ENCODE results near the gene CEP85L.

The CEP85L gene

DNA sequence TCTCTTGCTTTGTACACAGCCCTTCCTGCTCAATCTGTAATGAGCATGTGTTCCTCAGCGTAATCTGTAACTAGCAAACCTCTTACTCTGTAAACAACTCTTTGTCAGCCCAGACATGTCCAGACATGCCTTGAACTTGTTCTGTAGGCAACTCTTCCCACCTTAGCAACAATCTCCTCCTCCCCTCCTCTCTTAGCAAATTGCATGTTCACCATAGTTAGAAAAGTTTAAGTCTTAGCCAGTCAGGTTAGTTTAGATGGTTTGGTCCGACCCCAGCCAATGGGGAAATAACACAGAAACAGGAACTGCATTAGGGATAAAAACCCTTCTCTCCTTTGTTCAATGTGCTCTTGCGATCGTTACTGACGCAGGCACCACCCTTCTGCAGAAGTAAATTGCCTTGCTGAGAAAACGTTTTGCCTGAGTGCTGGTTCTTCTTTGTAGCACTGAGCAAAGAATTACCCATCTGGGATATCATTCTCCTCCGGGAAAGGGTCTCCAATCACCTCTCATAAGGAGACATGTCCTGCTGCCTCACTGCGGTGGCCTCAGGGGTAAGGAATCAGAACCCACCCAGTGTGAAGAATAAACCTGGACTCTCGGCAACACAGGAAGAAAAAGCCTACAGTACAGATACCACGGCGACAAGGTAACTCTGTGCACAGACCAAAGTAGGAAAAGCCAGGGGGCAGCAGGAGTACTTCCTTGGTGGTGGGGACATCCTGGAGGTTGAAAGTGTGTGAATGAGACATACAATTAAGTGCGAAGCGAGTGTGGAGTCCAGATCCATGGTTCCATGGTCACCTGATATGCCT lies 77.1 kb downstream of the CEP85L start:
- no peak for DNase-seq

DNA sequence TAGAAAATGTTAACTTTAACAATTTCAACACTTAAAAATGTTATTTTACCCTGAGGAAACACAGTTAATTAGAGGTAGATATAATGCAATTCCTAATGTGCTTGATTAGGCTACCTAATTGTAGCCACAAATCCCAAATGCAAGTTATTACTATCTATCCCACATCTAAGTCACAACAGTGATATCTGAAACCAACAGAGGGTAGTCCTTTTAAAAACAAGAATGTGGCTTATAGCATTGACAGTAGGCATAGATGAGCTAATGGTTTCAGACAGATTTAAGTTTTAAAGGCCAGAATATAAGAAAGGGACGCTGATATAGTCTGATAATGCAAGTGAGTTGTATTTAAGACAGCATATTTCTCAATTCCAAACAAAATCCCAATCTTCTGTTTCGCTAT lies 80.3 kb downstream of the CEP85L start:
- no peak for DNase-seq

DNA sequence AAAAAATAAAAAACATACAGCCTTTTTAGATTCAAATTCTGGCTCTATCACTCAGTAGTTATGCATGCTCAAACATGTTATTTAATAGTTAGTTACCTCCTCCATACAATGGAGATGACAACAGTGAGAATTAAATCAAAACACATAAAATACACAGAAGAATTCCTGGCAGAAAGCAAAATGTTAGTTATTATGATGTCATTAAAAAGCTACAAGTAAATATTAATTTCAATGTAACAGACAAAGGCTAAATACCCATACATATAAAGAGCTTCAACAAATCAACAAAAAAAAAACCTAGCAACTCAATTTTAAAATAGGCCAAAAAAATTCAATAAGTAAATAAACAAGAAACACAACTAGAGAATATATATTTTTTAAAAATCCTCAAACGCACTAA lies 81.9 kb downstream of the CEP85L start:
- no peak for DNase-seq

DNA sequence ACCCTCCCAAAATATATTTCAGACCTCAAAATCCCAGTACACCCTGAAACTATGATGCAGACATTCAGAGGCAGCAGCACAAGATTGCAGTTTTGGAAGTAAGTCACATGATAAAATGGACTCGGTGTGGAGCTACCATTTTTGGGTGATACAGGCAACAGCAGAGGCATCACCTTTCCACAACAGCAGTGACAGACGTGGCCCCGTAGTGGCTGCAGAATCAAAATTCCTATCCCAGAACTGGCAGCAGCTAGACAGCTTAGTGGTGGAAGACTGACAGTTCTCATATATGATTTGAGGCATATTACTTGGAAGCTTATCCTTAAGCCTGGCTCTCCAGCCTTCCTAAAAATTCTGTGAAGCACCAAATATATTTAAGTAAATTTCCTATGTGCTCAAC lies 83.4 kb downstream of the CEP85L start:
- DNase-seq = no peak

DNA sequence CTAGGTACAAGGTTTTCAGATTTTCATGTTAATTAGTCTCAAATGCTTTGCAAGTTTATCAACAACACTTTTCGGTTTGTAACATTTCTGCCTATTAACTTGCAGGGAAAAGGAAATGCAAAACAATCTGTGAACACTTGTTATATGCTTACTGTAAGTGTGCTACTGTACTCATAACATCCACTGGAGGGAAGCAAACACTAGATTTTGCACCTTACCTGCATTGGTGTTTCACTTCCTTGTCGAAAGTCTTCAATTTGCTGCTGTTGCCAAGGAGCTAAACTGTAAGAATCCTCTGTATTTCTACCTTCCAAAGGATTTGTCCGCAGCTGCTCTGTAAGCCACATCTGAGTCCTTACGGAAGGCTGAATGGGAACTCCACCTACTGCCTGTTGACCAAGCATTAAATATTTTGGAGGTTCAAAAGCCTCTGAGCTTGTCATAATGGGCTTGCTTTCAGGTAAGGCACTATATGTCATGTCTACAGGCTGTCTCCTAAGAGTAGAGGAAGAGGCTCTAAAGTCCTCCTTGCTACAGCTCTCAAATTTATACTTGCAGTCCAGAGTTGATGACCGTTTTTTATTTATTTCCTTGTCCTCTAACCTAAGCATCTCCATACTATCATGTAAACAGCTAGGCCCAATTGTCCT lies 86.0 kb downstream of the CEP85L start:
- DNase-seq = no peak

GRCh38 chr6:118562959-118563358 lies 88.4 kb downstream of the CEP85L start:
- DNase-seq = no peak

DNA sequence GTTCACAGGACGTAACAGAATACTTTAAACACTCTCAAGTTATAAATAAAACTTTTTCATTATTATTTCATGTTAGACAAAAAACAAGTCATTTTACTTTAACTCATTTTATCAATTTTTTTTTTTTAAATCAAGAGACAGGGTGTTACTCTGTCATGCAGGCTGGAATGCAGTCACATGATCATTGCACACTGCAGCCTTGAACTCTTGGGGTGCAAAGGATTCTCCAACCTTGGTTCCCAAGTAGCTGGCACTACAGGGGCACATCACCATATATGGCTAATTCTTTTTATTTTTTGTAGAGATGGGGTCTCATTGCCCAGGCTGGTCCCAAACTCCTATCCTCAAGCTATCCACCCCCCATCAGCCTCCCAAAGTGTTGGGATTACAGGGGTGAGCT lies 89.1 kb downstream of the CEP85L start:
- DNase-seq = no peak

- no peak for DNase-seq
Observed at GRCh38 chr6:118559659-118560058, 91.7 kb downstream of the CEP85L start.

- peak; percentile 16 for DNase-seq
Observed at GRCh38 chr6:118558464-118559217, 92.8 kb downstream of the CEP85L start.

DNA sequence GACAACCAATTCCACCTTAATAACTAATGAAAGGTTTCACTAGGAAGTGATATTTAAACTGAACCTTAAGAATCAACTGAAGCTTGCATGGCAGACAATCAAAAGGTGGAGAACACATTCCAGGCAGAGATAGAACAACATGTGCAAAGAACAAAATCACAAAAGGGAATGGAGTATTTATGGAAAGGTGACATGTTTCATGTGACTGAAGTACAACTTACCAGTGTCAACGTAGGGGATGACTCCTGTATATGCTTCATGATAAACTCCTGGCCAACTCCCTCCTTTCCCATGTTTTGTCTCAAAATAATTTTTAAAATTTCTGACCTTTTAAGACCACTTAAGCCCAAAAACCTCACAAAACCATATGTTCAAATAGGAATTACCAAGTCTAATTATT lies 96.7 kb downstream of the CEP85L start:
- DNase-seq = no peak

- DNase-seq = no peak
Observed at GRCh38 chr6:118553132-118553531, 98.3 kb downstream of the CEP85L start.

DNA sequence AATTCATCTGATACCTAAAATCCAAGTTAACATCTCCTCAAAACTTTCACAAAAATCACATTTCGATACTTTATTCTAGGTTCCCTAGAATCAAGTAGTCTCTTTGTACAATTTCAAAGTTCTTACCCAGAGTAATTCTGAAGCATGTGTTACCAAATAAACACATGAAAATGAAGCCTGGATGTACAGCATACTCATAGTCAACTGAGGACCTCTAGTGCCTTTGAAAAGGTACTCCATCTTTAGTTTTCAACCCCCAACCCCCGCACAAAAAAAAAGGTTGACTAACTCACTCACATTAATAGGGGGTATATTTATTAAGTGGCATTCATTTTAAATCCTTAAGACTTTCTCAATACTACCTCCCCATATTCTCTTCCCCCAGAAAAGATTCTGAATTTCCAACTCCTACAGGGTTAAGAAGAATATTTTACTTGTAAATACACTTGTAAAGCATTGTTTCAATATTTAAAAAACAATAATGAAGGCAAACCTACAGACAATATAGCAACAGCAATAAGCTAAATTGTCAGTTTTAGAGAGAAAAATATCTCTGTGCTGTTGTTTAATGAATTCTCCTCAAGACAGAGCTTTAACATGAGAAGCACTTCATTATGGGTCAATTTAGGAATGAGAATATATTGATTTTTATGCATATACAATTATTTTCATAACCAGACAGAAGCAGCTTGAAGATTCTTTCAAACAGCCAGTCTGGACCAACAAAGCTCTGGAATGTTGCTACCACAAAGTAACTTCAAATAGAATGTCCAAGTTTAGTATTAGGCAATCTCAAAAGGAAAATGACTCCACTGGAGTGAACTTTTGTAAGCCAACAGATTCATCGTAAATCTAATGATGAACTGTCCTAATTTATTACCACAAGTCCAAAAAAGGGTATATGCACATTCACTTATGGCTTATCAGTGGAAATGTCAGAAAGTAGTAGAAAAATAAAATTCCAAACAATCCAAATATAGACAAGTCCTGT lies 100.0 kb downstream of the CEP85L start:
- peak; percentile 7 for DNase-seq

GRCh38 chr6:118548613-118549012 lies 102.8 kb downstream of the CEP85L start:
- no peak for DNase-seq

DNA sequence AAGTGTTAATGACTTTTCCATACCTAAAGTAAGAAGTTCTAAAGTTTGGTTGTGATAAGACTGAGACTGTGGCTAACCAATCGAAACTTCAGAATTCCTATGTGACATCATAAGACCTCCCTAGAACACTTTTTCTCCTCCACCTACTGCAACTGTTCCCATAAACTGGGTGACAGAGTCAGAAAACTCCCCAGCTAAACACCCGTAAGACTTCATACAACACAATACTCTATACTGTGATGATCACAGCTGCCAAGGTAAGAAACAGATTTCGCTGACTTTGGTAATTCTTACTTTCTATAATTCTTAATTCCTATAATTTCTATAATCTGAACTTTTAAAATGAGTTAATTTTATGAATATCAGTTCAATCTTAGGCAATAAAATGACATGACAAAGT lies 103.3 kb downstream of the CEP85L start, which contains the start of gene PLN:
Gene PLN, plus strand, starts transcription at position 161 of the 400 bp plus-strand sequence. CDS start 10,626 bp downstream, outside the sequence.
- no peak for DNase-seq

DNA sequence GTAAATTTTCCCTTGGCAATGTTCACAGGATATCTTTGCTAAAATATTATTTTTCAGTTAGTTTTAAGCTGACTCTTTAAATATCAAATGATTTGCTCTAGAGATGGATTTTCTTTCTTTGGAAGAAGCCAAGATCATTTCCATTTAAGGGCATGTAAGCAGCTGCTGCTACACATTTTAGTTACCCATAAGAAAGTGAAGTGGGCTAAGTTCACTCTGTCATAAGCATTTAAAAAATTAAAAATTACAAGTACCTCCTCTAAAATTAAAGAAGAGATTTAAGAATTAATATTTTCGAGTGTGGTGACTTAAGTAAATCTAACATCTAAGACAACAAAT lies 104.5 kb downstream of the CEP85L start:
- no peak for DNase-seq

GRCh38 chr6:118546164-118546879 lies 105.1 kb downstream of the CEP85L start:
- DNase-seq = no peak

DNA sequence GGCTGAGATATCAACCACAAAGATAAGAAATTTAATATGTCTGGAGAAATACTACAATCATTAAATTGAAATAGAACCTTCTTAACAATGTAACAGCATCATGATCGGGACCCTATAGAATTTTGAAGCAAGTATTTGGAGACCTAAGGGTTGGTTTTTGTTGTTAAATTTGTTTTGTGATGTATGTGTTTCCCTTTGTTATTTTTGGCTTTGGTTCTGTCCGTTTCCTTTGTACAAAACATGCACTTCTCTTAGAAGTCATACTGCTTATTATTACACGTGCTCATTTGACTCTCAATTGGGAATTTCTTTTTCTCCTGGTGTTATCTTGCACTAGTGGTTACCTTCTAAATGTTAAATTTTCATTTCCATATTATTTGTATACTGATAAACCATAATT lies 107.3 kb downstream of the CEP85L start:
- no peak for DNase-seq

DNA sequence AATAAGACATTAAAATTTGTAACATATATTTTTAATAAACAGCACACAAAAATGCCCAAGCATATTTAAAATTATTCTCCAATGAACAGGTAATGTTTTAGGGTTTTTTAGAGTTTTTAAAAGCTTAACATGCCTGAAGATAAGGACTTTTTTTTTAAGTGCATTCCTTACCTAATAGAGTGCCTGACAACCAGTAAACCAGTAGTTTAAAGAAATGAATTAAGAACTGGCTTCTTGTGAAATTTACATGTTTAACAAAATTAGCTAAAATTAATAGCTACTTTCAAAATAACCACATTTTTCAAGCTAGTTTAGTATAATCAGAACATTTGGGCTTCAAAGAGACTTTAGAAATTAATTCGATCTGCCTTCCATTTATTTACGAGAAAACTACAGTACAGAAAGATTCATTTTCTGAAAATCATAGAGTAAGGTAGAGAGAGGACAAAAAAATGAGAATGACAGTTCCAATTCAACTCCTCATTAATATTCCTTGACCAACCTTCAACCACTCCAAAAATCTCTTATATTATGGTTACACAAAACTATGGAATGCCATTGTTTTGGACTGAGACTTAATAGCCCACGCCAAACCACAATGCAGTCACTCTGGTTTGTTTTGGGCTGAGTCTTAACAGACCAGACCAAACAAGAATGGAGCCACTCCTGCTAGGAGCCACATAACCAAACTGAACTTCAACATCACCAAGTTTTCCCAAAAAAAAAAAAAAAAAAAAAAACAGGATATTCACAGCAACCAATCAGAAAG lies 109.0 kb downstream of the CEP85L start:
- no peak for DNase-seq

GRCh38 chr6:118537574-118537973 lies 113.8 kb downstream of the CEP85L start:
- DNase-seq = no peak

- no peak for DNase-seq
Observed at GRCh38 chr6:118536478-118536877, 114.9 kb downstream of the CEP85L start.

Measured in activated gamma-delta T cell treated with Interleukin-2 at 50 U/mL for 16 hours (primary cell).